Esophagus muscularis mucosa (tissue), 2 donors: ENCODE measurements around the gene NANP.

Experiments
- POLR2A ChIP-seq: fragments of 450-650 bp; IDR thresholded peaks from one replicate; pipeline ENCODE4 v1.6.1; 2017; ENCODE audit warnings: antibody characterized with exemption, moderate library complexity, mild to moderate bottlenecking, low read depth
- POLR2AphosphoS5 ChIP-seq, 2 donors: sonication (generic); formaldehyde crosslinking; IDR thresholded peaks; one replicate each; pipeline ENCODE4 v1.6.1; 2017; ENCODE audit warnings: antibody characterized with exemption in 2 of 2

GRCh38 chr20:25573288-25574251 is 50.2 kb downstream of the NANP start:
- no peak for TF ChIP-seq POLR2A
- TF ChIP-seq POLR2AphosphoS5 (IDR thresholded peaks at IDR 0.05) = no peak
